Thyroid gland (tissue), 4 donors: Measurements from ENCODE around the gene KCNQ1OT1.

Experiments
- POLR2A ChIP-seq, 2 donors: fragments of 450-650 bp; IDR thresholded peaks; one replicate each; pipeline ENCODE4 v1.6.1; 2017; ENCODE audit warnings: antibody characterized with exemption in 2 of 2, mild to moderate bottlenecking in 2 of 2, moderate library complexity in 1 of 2
- TF ChIP-seq, protein P1 (sequence below), 6 experiments: fragments of 200-600 bp in 3 of 6; fragments of 450-650 bp in 3 of 6; sonication (generic) in 3 of 6; IDR thresholded peaks; one replicate each; pipeline ENCODE4 v1.5.1; 2016 to 2019; ENCODE audit warnings: antibody characterized with exemption in 6 of 6, mild to moderate bottlenecking in 2 of 6, inconsistent platforms in 1 of 6, moderate library complexity in 1 of 6

DNA sequence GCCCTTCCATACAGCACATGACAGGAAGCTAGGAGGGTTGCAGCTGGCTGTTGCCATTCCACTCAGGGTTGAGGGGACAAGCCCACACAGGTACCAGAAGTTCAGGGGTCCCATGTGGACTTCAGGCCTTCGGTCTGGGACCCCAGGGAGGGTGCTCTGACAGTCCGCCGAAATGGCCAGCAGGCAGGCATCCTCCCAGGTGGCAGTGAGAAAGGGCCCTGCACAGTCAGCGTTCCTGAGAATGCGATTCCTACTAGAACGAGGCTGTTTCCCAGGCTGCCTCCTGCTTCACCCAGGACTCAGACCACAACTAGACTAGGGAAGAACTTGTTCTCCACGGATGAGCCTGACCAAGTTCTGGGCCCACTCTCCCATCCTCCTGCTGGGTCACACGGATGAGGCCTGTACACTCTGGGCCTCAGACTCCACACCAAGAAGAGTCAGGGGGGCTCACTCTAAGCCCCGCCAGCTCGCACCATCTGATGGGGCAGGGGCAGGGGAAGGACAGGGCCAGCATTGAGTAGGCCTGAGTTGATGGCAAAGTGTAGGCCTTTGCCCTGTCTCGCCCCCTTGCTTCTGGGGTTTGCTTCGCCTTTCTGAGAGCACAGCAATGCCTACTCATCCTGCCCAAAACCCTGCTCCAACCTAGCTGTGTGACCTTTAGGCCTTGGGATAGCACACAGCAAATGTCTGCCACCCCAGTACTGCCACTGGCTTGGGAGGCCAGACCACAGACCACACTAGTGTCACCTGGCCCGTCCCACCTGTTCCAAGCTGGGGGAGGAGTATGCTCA lies 14.0 kb downstream of the KCNQ1OT1 start:
- TF ChIP-seq, protein P1, sequence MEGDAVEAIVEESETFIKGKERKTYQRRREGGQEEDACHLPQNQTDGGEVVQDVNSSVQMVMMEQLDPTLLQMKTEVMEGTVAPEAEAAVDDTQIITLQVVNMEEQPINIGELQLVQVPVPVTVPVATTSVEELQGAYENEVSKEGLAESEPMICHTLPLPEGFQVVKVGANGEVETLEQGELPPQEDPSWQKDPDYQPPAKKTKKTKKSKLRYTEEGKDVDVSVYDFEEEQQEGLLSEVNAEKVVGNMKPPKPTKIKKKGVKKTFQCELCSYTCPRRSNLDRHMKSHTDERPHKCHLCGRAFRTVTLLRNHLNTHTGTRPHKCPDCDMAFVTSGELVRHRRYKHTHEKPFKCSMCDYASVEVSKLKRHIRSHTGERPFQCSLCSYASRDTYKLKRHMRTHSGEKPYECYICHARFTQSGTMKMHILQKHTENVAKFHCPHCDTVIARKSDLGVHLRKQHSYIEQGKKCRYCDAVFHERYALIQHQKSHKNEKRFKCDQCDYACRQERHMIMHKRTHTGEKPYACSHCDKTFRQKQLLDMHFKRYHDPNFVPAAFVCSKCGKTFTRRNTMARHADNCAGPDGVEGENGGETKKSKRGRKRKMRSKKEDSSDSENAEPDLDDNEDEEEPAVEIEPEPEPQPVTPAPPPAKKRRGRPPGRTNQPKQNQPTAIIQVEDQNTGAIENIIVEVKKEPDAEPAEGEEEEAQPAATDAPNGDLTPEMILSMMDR (IDR thresholded peaks at IDR 0.05) = no peak
- TF ChIP-seq POLR2A (IDR thresholded peaks at IDR 0.05) = no peak
